ENCODE data around the gene CCDC187. TPM values are rescaled to one million over a fixed set of nuclear protein-coding genes. Genes with fewer than 3 reads are reported as not detected.

CCDC187 gene
- total RNA-seq, 2 experiments from 2014 or later = 0.07 TPM; not detected in 1

DNA sequence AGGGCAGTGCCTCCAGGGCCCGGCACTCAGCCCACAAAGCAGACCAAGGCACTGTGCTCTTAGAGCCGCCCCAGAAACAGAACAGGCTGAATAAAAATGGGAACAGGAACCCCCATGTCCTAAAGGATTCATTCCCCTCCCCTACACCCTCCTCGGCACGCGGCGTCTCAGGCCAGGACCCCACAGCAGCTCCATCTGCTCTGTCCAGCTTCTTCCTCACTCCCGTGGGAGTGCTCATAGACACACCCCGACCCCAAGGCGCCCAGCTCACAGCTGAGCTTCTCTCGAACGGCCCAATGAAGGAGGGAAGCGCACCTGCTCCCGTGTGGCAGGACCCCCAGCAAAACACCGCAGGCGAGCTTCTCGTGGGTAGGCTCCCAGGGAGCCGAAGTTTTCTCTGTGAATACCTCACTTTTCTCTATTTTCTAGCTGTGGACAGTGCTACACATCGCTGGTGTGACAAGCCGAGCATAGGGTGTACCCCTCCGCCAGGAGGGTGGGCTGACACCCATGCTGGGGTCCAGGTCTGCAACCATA, 42.9 kb downstream of the CCDC187 start:
- H3K4me3 Mint-ChIP-seq = no peak overlapping the region
- H3K27ac Mint-ChIP-seq = no peak overlapping the region
- intact Hi-C loops (cut with micrococcal nuclease) = no loop called here
- H3K4me1 Mint-ChIP-seq (ENCODE audit: low read depth) = no peaks in the 10 kb centered on the region
- ATAC-seq (no peak), DNase-seq (no peak)
- no peaks in the 10 kb centered on the region for H3K36me3 Mint-ChIP-seq (ENCODE audit: low read depth)
- H3K27me3 Mint-ChIP-seq = no peaks in the 10 kb centered on the region
- CTCF ChIA-PET = no interaction called here
- no peak for TF ChIP-seq CTCF (IDR thresholded peaks at IDR 0.05)
- no peaks in the 10 kb centered on the region for H3K9me3 Mint-ChIP-seq
- POLR2A ChIA-PET = interaction anchor here (1.2 kb wide), 1 partner anchor 1615 kb away, joined by 4 read pairs; no protein-coding TSS in a partner anchor

GRCh38 chr9:136260521-136260920, 43.4 kb downstream of the CCDC187 start:
- Mint-ChIP-seq H3K9me3 (no peaks in the 10 kb centered on the region), H3K36me3 (ENCODE audit: low read depth) (no peaks in the 10 kb centered on the region), H3K27ac (no peak overlapping the region), H3K27me3 (no peaks in the 10 kb centered on the region), H3K4me3 (no peak overlapping the region), H3K4me1 (ENCODE audit: low read depth) (no peaks in the 10 kb centered on the region)
- ATAC-seq (no peak), DNase-seq (no peak)
- intact Hi-C loops (cut with micrococcal nuclease) = no loop called here
- ChIA-PET CTCF (no interaction called here), POLR2A (no interaction called here)
- no peak for TF ChIP-seq CTCF (IDR thresholded peaks at IDR 0.05)

- Mint-ChIP-seq H3K4me1 (ENCODE audit: low read depth) (no peaks in the 10 kb centered on the region), H3K4me3 (no peak overlapping the region), H3K27ac (no peak overlapping the region), H3K9me3 (no peaks in the 10 kb centered on the region), H3K36me3 (ENCODE audit: low read depth) (no peaks in the 10 kb centered on the region), H3K27me3 (no peaks in the 10 kb centered on the region)
- intact Hi-C loops (cut with micrococcal nuclease) = no loop called here
- CTCF ChIA-PET = no interaction called here
- POLR2A ChIA-PET = no interaction called here
- DNase-seq (no peak), ATAC-seq (no peak)
- TF ChIP-seq CTCF (IDR thresholded peaks at IDR 0.05) = no peak
These were observed 44.1 kb downstream of the CCDC187 start for GRCh38 chr9:136259836-136260235.

- intact Hi-C loops (cut with micrococcal nuclease) = no loop called here
- ChIA-PET CTCF (no interaction called here), POLR2A (interaction anchor here (0.6 kb wide), 1 partner anchor 370 kb away, joined by 4 read pairs; no protein-coding TSS in a partner anchor)
- no peak for DNase-seq
- Mint-ChIP-seq H3K4me1 (ENCODE audit: low read depth) (no peaks in the 10 kb centered on the region), H3K27ac (no peak overlapping the region), H3K36me3 (ENCODE audit: low read depth) (no peaks in the 10 kb centered on the region), H3K27me3 (no peaks in the 10 kb centered on the region), H3K9me3 (no peaks in the 10 kb centered on the region), H3K4me3 (no peak overlapping the region)
- no peak for ATAC-seq
- TF ChIP-seq CTCF (IDR thresholded peaks at IDR 0.05) = no peak
These were observed 44.4 kb downstream of the CCDC187 start for GRCh38 chr9:136259517-136259813.

DNA sequence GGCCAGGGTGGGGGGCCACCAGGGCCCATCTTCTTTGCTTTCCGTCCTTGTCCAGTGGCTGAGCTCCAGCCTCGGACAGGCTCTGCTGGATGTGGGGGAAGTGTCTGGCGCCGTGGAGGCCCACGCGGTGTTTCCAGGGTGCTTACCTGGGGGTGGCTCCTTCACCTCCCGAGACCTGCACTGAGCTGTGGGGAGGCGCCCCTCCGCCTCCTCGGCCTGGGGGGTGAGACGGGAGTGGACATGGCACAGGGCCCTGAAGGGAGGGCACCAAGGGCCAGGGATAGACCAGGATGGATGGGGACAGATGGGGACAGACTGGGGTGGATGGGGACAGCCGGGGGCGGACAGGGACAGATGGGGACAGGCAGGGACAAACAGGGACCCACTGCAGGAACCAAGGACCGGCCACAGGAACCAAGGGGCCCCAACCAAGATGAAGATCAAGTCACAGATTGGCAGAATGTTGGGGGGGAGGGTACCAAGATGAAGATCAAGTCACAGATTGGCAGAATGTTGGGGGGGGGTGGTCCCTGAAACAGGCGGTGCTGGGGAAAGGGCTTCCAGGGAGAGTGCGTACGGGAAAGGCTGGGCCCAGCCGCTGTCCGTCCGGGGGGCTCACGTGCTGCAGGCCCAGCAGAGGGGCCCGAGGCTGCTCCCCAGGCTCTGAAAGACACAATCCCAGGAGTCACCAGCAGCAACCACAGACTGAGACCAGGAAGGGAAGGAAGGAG, 44.9 kb downstream of the CCDC187 start:
- Mint-ChIP-seq H3K4me1 (ENCODE audit: low read depth) (no peaks in the 10 kb centered on the region), H3K4me3 (no peak overlapping the region), H3K27me3 (no peaks in the 10 kb centered on the region), H3K9me3 (no peaks in the 10 kb centered on the region), H3K27ac (no peak overlapping the region), H3K36me3 (ENCODE audit: low read depth) (no peaks in the 10 kb centered on the region)
- no peak for ATAC-seq
- ChIA-PET POLR2A (interaction anchor here (0.6 kb wide), 1 partner anchor 370 kb away, joined by 4 read pairs; no protein-coding TSS in a partner anchor), CTCF (no interaction called here)
- no peak for TF ChIP-seq CTCF (IDR thresholded peaks at IDR 0.05)
- intact Hi-C loops (cut with micrococcal nuclease) = no loop called here
- DNase-seq = no peak
